Natural killer cell (primary cell): ENCODE measurements around the gene KDM6A. TPM values are rescaled to one million over a fixed set of nuclear protein-coding genes. Genes with fewer than 3 reads are reported as not detected.

Source experiments
- ATAC-seq, 3 donors: fragments of 150-1000 bp in 2 of 3; fragments of 200-7000 bp in 1 of 3; cut with Tn5 transposase; 1 replicate in 1 of 3; 2 replicates in 2 of 3; pipeline ENCODE4 v1.10.0; 2021; ENCODE audit warnings: mild to moderate bottlenecking in 2 of 3, moderate library complexity in 2 of 3
- DNase-seq, 2 donors: peaks; one replicate each; pipeline versions ENCODE4 v3.0.0 to v3.0.0-alpha.2; 2013 to 2021; ENCODE audit warnings: mixed read lengths in 1 of 2
- H3K27ac ChIP-seq: one replicate; pipeline ENCODE4 v1.5.1; 2013; ENCODE audit warnings: mild to moderate bottlenecking, low read length
- H3K27me3 ChIP-seq: one replicate; pipeline ENCODE4 v1.6.1; 2013; ENCODE audit warnings: low read length; ENCODE audit not compliant: control insufficient read depth, insufficient read depth
- H3K36me3 ChIP-seq: one replicate; pipeline ENCODE4 v1.6.1; 2013; ENCODE audit warnings: low read length; ENCODE audit not compliant: control insufficient read depth, insufficient read depth
- H3K4me1 ChIP-seq: one replicate; pipeline ENCODE4 v1.6.1; 2013; ENCODE audit warnings: low read length; ENCODE audit not compliant: control insufficient read depth, insufficient read depth
- H3K4me3 ChIP-seq: one replicate; pipeline ENCODE4 v1.5.1; 2013; ENCODE audit warnings: low read length
- H3K9me3 ChIP-seq: one replicate; pipeline ENCODE4 v1.6.1; 2013; ENCODE audit warnings: low read length; ENCODE audit not compliant: control insufficient read depth, insufficient read depth
- H3K27ac Mint-ChIP-seq, 2 donors: one replicate each; pipeline ENCODE4 v1.8.0; 2022; ENCODE audit warnings: mild to moderate bottlenecking in 2 of 2, mixed read lengths in 2 of 2, moderate library complexity in 1 of 2
- H3K27me3 Mint-ChIP-seq, 2 donors: one replicate each; pipeline ENCODE4 v1.8.0; 2022; ENCODE audit warnings: low read depth in 2 of 2, mixed read lengths in 2 of 2
- H3K36me3 Mint-ChIP-seq: one replicate; pipeline ENCODE4 v1.8.0; 2022; ENCODE audit warnings: mixed read lengths
- H3K4me1 Mint-ChIP-seq, 2 donors: one replicate each; pipeline ENCODE4 v1.8.0; 2022; ENCODE audit warnings: mixed read lengths in 2 of 2
- H3K4me3 Mint-ChIP-seq: one replicate; pipeline ENCODE4 v1.8.0; 2022; ENCODE audit warnings: mild to moderate bottlenecking, moderate library complexity, mixed read lengths
- H3K9me3 Mint-ChIP-seq, 2 donors: one replicate each; pipeline ENCODE4 v1.8.0; 2022; ENCODE audit warnings: mixed read lengths in 2 of 2
- WGBS: methylation state at CpG from one replicate; pipeline ENCODE4 v1.1.7; 2013; ENCODE audit warnings: missing lambda C conversion rate; ENCODE audit not compliant: insufficient coverage; 5-methylcytosine and 5-hydroxymethylcytosine counted together
- intact Hi-C: fragments of 100-400 bp; cut with micrococcal nuclease; formaldehyde crosslinking; loops from one replicate; pipeline ENCODE4 v1.14.2; 2022
- total RNA-seq, 4 donors: library from RNA; stranded (reverse); fragments of 120-200 nt in 1 of 4; gene quantifications; one replicate each; pipeline versions ENCODE4 v1.2.3 to v1.2.4, GENCODE V29; 2013 to 2022
- TF ChIP-seq, protein P1 (sequence below): fragments of 200-600 bp; IDR thresholded peaks from one replicate; pipeline ENCODE4 v1.8.0; 2022; ENCODE audit warnings: antibody characterized with exemption

Gene KDM6A
- total RNA-seq, 3 donors from 2014 or later (not counting 1 experiment from before 2014, with no cell fraction given), result 60.8 to 121 (median 73.1) TPM

DNA sequence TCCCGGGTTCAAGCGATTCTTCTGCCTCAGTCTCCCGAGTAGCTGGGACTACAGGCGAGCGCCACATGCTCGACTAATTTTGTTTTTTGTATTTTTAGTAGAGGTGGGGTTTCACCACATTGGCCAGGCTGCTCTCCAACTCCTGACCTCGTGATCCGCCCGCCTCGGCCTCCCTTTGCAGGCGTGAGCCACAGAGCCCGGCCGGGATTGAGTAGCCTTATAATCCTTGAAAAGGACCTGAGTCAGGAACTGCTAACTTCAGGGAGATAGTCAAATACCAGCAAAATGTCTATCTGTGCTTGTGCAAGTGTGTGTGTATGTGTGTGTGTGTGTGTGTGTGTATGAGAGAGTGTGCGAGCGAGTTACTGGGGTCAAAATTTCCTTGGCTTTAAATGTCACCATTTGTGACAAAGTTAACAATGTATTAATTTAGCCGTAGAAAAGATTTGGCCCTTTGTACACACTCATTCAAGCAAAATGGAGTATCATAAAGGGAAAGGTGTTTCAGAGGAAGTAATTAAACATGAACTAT lies 1.8 kb upstream of the KDM6A start:
- no peaks in the 10 kb centered on the region for H3K4me1 ChIP-seq
- 79% methylated on average over 12 of the region's 16 CpGs for WGBS
- peaks cover 12 to 23% of the 10 kb centered on the region in 2 donors for H3K4me1 Mint-ChIP-seq
- ATAC-seq (no peak), DNase-seq (no peak)
- H3K27ac ChIP-seq, result peak overlapping the region; percentile 93
- TF ChIP-seq, protein P1, sequence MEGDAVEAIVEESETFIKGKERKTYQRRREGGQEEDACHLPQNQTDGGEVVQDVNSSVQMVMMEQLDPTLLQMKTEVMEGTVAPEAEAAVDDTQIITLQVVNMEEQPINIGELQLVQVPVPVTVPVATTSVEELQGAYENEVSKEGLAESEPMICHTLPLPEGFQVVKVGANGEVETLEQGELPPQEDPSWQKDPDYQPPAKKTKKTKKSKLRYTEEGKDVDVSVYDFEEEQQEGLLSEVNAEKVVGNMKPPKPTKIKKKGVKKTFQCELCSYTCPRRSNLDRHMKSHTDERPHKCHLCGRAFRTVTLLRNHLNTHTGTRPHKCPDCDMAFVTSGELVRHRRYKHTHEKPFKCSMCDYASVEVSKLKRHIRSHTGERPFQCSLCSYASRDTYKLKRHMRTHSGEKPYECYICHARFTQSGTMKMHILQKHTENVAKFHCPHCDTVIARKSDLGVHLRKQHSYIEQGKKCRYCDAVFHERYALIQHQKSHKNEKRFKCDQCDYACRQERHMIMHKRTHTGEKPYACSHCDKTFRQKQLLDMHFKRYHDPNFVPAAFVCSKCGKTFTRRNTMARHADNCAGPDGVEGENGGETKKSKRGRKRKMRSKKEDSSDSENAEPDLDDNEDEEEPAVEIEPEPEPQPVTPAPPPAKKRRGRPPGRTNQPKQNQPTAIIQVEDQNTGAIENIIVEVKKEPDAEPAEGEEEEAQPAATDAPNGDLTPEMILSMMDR, result no peak
- H3K27me3 ChIP-seq, result no peaks in the 10 kb centered on the region
- H3K4me3 Mint-ChIP-seq, result peak overlapping the region; percentile 36
- no peak overlapping the region for H3K4me3 ChIP-seq
- no peaks in the 10 kb centered on the region for H3K9me3 Mint-ChIP-seq
- H3K36me3 ChIP-seq, result no peaks in the 10 kb centered on the region
- H3K36me3 Mint-ChIP-seq, result no peaks in the 10 kb centered on the region
- H3K27me3 Mint-ChIP-seq, result no peaks in the 10 kb centered on the region
- intact Hi-C loops, result loop anchor here (5.0 kb wide), 1 partner anchor 206 kb away; no protein-coding TSS in a partner anchor
- H3K9me3 ChIP-seq, result no peaks in the 10 kb centered on the region
- peak overlapping the region; percentile 91 to 95 for H3K27ac Mint-ChIP-seq

DNA sequence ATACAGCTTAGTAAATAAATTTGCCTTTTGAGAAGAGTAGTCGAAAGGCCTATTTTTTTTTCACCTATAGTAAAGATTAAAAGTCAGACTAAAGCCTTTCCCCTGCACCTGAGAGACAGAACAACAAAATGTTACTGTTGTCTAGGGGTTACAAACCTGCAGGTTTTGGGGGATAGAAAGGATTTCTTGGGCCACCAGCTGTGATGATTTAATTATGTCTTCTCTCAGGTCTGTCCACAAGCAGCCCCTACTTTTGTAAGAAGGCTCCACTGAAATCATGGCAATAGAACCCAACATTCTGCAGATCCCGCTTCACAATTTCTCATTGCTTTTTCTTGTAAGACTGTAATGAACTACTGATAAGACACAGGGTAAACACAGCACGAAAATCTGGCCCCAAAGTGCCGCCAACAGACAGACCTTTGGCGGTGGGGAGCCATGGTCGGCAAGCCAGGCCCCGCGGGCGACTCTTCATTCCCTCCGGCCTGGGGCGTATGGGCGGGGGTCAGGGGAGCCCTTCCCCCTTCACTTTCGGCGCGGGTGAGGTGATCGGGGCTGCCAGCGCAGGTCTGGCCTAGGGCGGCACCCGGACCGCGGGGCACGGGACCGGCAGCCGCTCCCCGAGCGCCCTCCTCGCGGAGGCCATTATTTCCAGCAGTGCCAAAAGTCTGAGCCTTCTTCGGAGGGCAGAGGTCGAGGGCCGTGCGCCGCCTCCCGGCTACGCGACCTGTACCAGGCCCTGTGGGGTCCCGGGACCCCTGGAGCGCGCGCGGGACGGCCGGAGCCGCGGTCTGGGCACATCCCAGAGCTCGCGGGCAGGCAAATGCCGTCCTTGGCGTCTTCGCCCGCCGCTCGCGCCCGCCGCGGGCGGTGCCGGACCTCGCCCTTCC lies 812 bp upstream of the KDM6A start:
- H3K27ac Mint-ChIP-seq, result peak overlapping the region; percentile 91 to 95
- H3K9me3 ChIP-seq, result no peaks in the 10 kb centered on the region
- H3K27me3 ChIP-seq, result no peaks in the 10 kb centered on the region
- peaks cover 12 to 33% of the 10 kb centered on the region in 2 donors for H3K4me1 Mint-ChIP-seq
- peak overlapping the region; percentile 56 for H3K4me3 ChIP-seq
- H3K4me3 Mint-ChIP-seq, result peak overlapping the region; percentile 97
- TF ChIP-seq, protein P1, result no peak
- 0% methylated on average over 59 of the region's 60 CpGs for WGBS
- intact Hi-C loops, result loop anchor here (5.0 kb wide), 1 partner anchor 205 kb away; no protein-coding TSS in a partner anchor
- no peaks in the 10 kb centered on the region for H3K36me3 ChIP-seq
- no peaks in the 10 kb centered on the region for H3K4me1 ChIP-seq
- ATAC-seq, result peak; percentile 16 to 45 (median 23)
- no peaks in the 10 kb centered on the region for H3K36me3 Mint-ChIP-seq
- H3K9me3 Mint-ChIP-seq, result no peaks in the 10 kb centered on the region
- H3K27ac ChIP-seq, result peak overlapping the region; percentile 93
- H3K27me3 Mint-ChIP-seq, result no peaks in the 10 kb centered on the region
- DNase-seq, result peak; percentile 42 to 60

DNA sequence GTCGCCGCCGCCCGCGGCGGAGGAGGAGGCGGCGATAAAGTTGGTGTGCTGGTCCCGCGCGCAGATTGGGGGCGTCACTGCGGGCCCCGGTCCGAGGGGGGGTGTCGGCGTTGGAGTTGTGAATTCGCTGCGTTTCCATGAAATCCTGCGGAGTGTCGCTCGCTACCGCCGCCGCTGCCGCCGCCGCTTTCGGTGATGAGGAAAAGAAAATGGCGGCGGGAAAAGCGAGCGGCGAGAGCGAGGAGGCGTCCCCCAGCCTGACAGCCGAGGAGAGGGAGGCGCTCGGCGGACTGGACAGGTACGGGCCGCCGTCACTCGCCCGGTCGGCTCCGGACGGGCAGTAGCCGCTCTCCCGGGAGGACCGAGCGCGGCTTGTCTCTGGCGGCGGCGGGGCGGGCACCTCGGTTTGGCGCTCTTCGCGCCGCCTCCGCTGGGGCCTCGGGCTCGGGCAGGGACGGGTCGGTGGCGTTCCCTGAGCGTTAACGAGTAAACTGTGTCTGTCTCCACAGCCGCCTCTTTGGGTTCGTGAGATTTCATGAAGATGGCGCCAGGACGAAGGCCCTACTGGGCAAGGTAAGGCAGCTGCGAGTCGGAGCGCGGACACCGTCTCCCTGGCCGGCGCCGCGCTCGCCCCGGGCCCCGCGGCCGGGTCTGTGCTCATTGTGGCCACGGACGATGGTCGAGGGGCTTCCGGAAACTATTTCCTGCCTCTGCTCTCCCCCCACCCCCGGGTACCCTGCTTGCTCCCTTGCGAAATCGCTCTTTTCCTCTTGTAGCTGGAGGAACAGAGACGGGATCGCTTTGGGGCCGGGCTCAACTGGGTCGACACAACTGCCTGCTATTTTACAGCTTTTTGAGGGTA lies 658 bp downstream of the KDM6A start:
- no peaks in the 10 kb centered on the region for H3K27me3 ChIP-seq
- no peaks in the 10 kb centered on the region for H3K9me3 ChIP-seq
- under 1% methylated on average over 92 of the region's 99 CpGs for WGBS
- Mint-ChIP-seq H3K27ac (peak overlapping the region; percentile 91 to 95), H3K4me1 (peaks cover 16 to 43% of the 10 kb centered on the region in 2 donors), H3K27me3 (no peaks in the 10 kb centered on the region), H3K36me3 (no peaks in the 10 kb centered on the region), H3K9me3 (no peaks in the 10 kb centered on the region), H3K4me3 (peak overlapping the region; percentile 97)
- intact Hi-C loops, result loop anchor here (5.0 kb wide), 1 partner anchor 204 kb away; no protein-coding TSS in a partner anchor
- peak overlapping the region; percentile 99 for H3K27ac ChIP-seq
- peak overlapping the region; percentile 90 for H3K4me3 ChIP-seq
- no peaks in the 10 kb centered on the region for H3K36me3 ChIP-seq
- peaks cover 1% of the 10 kb centered on the region for H3K4me1 ChIP-seq
- DNase-seq (peak; percentile 35 to 63), ATAC-seq (peak; percentile 10 to 15 (median 11))
- TF ChIP-seq, protein P1, result no peak
